ENCODE data around the gene MND1.
"Not testable (repeated sequence)": the region's sequence is repeated elsewhere in the genome, so short reads cannot be mapped to it uniquely, and the experiment has no call there.

MND1 gene

DNA sequence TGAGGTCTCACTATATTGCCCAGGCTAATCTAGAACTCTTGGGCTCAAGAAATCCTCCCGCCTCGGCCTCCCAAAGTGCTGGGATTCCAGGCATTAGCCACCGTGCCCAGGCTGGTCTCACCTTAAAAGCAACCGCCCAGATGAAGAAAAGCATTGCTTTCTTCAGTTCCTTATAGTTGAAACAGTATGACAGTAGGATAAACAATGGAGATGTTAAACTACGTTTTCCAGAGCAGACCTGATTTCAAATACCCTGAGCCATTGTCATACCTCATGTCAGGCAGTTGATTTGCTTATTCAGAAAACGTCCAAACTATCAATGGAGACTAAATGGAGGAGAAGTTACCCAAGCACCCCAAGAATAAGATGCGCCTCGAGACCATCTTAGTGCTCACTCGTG, 95.3 kb downstream of the MND1 start:
- in situ Hi-C loops (cut with MboI; ENCODE audit: low pct_unique_long_range_greater_than_20kb, low sequenced_read_pairs, unreplicated experiment), result no loop called here
- TF ChIP-seq, protein P1, sequence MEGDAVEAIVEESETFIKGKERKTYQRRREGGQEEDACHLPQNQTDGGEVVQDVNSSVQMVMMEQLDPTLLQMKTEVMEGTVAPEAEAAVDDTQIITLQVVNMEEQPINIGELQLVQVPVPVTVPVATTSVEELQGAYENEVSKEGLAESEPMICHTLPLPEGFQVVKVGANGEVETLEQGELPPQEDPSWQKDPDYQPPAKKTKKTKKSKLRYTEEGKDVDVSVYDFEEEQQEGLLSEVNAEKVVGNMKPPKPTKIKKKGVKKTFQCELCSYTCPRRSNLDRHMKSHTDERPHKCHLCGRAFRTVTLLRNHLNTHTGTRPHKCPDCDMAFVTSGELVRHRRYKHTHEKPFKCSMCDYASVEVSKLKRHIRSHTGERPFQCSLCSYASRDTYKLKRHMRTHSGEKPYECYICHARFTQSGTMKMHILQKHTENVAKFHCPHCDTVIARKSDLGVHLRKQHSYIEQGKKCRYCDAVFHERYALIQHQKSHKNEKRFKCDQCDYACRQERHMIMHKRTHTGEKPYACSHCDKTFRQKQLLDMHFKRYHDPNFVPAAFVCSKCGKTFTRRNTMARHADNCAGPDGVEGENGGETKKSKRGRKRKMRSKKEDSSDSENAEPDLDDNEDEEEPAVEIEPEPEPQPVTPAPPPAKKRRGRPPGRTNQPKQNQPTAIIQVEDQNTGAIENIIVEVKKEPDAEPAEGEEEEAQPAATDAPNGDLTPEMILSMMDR (IDR thresholded peaks at IDR 0.05; ENCODE audit: extremely low read depth, insufficient read depth, missing control alignments), result no peak
- no peak for DNase-seq (ENCODE audit: low spot score)

- in situ Hi-C loops (cut with MboI; ENCODE audit: low pct_unique_long_range_greater_than_20kb, low sequenced_read_pairs, unreplicated experiment), result no loop called here
- DNase-seq (ENCODE audit: low spot score), result no peak
- TF ChIP-seq, protein P1 (IDR thresholded peaks at IDR 0.05; ENCODE audit: extremely low read depth, insufficient read depth, missing control alignments), result no peak
Observed at GRCh38 chr4:153440475-153440874, 96.0 kb downstream of the MND1 start.

GRCh38 chr4:153447175-153447905, 102.9 kb downstream of the MND1 start:
- no peak for DNase-seq (ENCODE audit: low spot score)
- TF ChIP-seq, protein P1 (IDR thresholded peaks at IDR 0.05; ENCODE audit: extremely low read depth, insufficient read depth, missing control alignments), result no peak
- in situ Hi-C loops (cut with MboI; ENCODE audit: low pct_unique_long_range_greater_than_20kb, low sequenced_read_pairs, unreplicated experiment), result no loop called here

DNA sequence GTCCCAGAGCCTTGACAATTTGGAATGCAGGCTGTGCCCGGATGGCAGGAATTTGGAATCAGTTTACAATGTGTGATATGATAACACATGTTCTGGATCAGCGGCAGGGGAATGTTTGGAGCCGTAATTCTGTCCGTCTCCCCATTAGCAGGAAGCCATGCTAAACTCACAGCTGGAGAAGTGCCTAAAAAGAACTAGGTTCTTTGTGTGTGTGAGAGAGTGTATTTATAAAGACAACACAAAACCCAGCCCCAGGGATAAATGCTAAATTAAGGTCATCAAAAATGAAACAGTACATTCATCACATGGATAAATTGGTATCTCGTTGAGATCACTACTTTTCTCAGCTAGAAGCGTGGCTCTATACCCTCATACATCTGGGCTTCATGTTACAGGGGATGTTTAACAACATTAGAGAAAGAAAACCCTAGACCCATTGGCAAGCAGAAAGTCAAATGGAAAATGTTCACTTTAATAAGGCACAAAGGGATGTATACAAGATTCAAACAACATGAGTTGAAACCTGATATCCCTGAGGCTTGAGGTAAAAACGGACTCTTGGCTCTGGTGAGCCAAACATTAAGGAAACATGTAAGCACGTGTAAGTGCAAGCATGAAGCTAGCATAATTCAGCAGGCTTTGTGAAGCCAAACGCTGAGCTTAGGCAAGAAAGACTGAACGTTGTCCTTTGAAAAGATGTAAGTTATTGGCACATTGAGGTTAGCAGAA, 103.7 kb downstream of the MND1 start:
- TF ChIP-seq, protein P1 (IDR thresholded peaks at IDR 0.05; ENCODE audit: extremely low read depth, insufficient read depth, missing control alignments), result no peak
- DNase-seq (ENCODE audit: low spot score), result no peak
- in situ Hi-C loops (cut with MboI; ENCODE audit: low pct_unique_long_range_greater_than_20kb, low sequenced_read_pairs, unreplicated experiment), result no loop called here

DNA sequence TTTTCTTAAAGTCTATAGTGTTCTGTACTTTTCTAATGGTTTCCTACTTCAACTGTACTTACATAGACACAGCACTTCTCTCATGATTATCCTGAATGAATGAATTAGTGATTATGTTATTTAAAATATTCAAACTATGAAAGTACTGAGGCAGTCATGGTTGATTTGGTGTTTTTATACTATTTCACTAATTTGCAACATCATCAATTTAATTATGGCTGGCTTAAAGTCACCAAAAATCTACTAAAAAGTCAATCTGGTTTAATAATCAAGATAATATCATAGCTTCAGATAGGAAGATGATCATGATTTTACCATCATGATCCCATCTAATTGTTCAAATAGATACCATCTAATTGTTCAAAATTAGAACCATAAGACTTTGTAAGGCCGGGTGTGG, 104.8 kb downstream of the MND1 start:
- TF ChIP-seq, protein P1 (IDR thresholded peaks at IDR 0.05; ENCODE audit: extremely low read depth, insufficient read depth, missing control alignments), result no peak
- no peak for DNase-seq (ENCODE audit: low spot score)
- in situ Hi-C loops (cut with MboI; ENCODE audit: low pct_unique_long_range_greater_than_20kb, low sequenced_read_pairs, unreplicated experiment), result no loop called here

- TF ChIP-seq, protein P1 (IDR thresholded peaks at IDR 0.05; ENCODE audit: extremely low read depth, insufficient read depth, missing control alignments), result no peak
- in situ Hi-C loops (cut with MboI; ENCODE audit: low pct_unique_long_range_greater_than_20kb, low sequenced_read_pairs, unreplicated experiment), result no loop called here
- no peak for DNase-seq (ENCODE audit: low spot score)
Observed at GRCh38 chr4:153450544-153450917, 106.0 kb downstream of the MND1 start.

GRCh38 chr4:153451145-153451544, 106.7 kb downstream of the MND1 start:
- in situ Hi-C loops (cut with MboI; ENCODE audit: low pct_unique_long_range_greater_than_20kb, low sequenced_read_pairs, unreplicated experiment); DNase-seq (ENCODE audit: low spot score): not testable (repeated sequence)

All from GM13977 (cell line).